ENCODE data around the gene XRRA1.
A peak's percentile ranks its signal among the peaks of the same experiment; 100 is the strongest.

XRRA1 gene

GRCh38 chr11:74951226-74951625 is 2.3 kb upstream of the XRRA1 start:
- Histone ChIP-seq H3K79me2 (peaks cover 43% of the 10 kb centered on the region), H3K27me3 (ENCODE audit: control insufficient read depth, insufficient read depth, low read length) (no peaks in the 10 kb centered on the region), H3K9me3 (ENCODE audit: control insufficient read depth, low read length) (no peaks in the 10 kb centered on the region), H3K9ac (no peak overlapping the region), H2AFZ (no peak overlapping the region), H3K4me1 (peaks cover 10% of the 10 kb centered on the region), H3K4me3 (ENCODE audit: low read depth, low read length) (no peak overlapping the region), H3K36me3 (ENCODE audit: control insufficient read depth, insufficient read depth, low read length) (no peaks in the 10 kb centered on the region), H3K27ac (no peak overlapping the region), H3K4me2 (ENCODE audit: low read length) (peak overlapping the region; percentile 82)
- TF ChIP-seq CTCF (IDR thresholded peaks at IDR 0.05), result no peak

- Histone ChIP-seq H2AFZ (no peak overlapping the region), H3K27me3 (ENCODE audit: control insufficient read depth, insufficient read depth, low read length) (no peaks in the 10 kb centered on the region), H3K4me2 (ENCODE audit: low read length) (peak overlapping the region; percentile 82), H3K79me2 (peaks cover 44% of the 10 kb centered on the region), H3K36me3 (ENCODE audit: control insufficient read depth, insufficient read depth, low read length) (no peaks in the 10 kb centered on the region), H3K9ac (no peak overlapping the region), H3K27ac (peak overlapping the region; percentile 79), H3K4me3 (ENCODE audit: low read depth, low read length) (peak overlapping the region; percentile 90), H3K9me3 (ENCODE audit: control insufficient read depth, low read length) (no peaks in the 10 kb centered on the region), H3K4me1 (peaks cover 7% of the 10 kb centered on the region)
- no peak for TF ChIP-seq CTCF (IDR thresholded peaks at IDR 0.05)
Observed at GRCh38 chr11:74950374-74950969, 1.6 kb upstream of the XRRA1 start.

DNA sequence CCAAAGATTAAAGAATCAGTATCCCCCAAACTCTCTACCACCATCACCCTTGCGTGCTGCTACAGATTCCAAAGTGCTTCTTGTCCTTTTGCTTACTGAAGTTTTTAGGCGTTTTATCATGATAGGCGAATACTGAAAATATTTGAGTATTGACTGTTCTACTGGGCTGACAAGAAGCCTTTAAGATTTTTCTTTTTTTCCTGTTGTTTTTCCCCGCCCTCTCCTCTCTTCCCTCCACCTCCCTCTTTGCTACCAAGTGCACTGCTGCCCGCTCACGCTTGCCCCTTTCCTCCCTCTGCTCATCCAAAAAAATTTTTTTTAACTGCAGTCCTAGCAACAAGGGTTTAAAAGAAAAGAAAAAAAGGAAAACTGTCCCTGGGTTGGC is 854 bp upstream of the XRRA1 start:
- peak overlapping the region; percentile 90 for H3K4me3 ChIP-seq (ENCODE audit: low read depth, low read length)
- no peaks in the 10 kb centered on the region for H3K9me3 ChIP-seq (ENCODE audit: control insufficient read depth, low read length)
- H3K27ac ChIP-seq, result peak overlapping the region; percentile 79
- peak overlapping the region; percentile 93 for H2AFZ ChIP-seq
- peak overlapping the region; percentile 67 for H3K9ac ChIP-seq
- peaks cover 38% of the 10 kb centered on the region for H3K79me2 ChIP-seq
- no peaks in the 10 kb centered on the region for H3K36me3 ChIP-seq (ENCODE audit: control insufficient read depth, insufficient read depth, low read length)
- no peaks in the 10 kb centered on the region for H3K27me3 ChIP-seq (ENCODE audit: control insufficient read depth, insufficient read depth, low read length)
- H3K4me1 ChIP-seq, result peaks cover 3% of the 10 kb centered on the region
- no peak for TF ChIP-seq CTCF (IDR thresholded peaks at IDR 0.05)
- peak overlapping the region; percentile 82 for H3K4me2 ChIP-seq (ENCODE audit: low read length)

DNA sequence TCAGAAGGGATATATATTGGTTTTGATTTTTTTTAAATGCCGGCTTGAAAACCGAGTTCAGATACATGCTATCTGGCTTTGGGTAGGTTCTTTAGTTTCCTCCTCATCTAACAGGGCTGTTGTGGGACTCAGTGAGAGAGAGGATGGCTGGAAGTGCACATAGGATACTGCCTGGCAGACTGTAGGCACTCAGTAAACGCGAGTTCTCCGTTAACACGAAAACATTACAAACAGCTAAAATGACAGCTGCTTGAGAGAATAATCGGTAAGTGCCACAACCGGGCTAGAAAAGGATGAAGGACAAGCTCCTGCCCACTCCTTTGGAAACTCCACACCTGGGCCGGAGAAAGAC is 369 bp downstream of the XRRA1 start:
- H3K27me3 ChIP-seq (ENCODE audit: control insufficient read depth, insufficient read depth, low read length), result no peaks in the 10 kb centered on the region
- peak overlapping the region; percentile 91 for H3K4me2 ChIP-seq (ENCODE audit: low read length)
- no peak overlapping the region for H3K9ac ChIP-seq
- peak overlapping the region; percentile 93 for H2AFZ ChIP-seq
- H3K27ac ChIP-seq, result peak overlapping the region; percentile 79
- peaks cover 37% of the 10 kb centered on the region for H3K79me2 ChIP-seq
- H3K9me3 ChIP-seq (ENCODE audit: control insufficient read depth, low read length), result no peaks in the 10 kb centered on the region
- no peaks in the 10 kb centered on the region for H3K36me3 ChIP-seq (ENCODE audit: control insufficient read depth, insufficient read depth, low read length)
- H3K4me3 ChIP-seq (ENCODE audit: low read depth, low read length), result peak overlapping the region; percentile 90
- H3K4me1 ChIP-seq, result peaks cover 3% of the 10 kb centered on the region
- no peak for TF ChIP-seq CTCF (IDR thresholded peaks at IDR 0.05)

DNA sequence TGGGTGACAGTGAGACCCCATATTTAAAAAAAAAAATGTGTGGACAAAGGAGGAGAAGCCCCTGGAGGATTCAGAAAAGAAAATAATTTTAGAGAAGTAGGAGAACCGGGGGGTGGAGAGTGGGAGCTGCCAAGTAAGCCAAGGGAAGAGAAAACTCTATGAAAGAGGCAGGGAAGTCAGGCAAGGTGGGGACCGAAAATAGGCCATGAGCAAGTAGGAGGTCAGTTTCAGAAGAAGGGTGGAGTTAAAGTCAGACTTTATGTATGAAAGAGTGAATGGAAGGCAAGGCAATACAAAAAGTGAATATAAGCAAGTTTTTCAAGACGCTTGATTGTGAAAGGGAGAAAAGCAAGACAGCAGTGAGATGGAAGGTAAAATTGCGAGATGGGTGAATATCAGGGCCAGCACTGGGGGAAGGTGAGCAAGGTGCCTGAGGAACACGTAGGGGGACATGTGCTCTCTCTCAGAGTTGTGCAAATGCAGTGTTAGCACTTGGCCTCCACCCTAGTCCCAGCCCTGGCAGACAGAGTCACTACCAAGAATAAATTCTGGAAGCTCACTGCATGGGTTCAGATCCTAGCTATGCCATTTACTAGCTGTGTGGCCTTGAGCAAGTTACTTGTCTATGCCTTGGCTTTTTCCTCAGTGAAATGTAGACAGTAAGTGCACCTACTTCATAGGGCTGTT is 6.7 kb downstream of the XRRA1 start:
- peaks cover 8% of the 10 kb centered on the region for H3K79me2 ChIP-seq
- H3K4me3 ChIP-seq (ENCODE audit: low read depth, low read length), result no peak overlapping the region
- H3K9ac ChIP-seq, result no peak overlapping the region
- no peaks in the 10 kb centered on the region for H3K4me1 ChIP-seq
- no peaks in the 10 kb centered on the region for H3K9me3 ChIP-seq (ENCODE audit: control insufficient read depth, low read length)
- no peak overlapping the region for H3K4me2 ChIP-seq (ENCODE audit: low read length)
- no peak overlapping the region for H2AFZ ChIP-seq
- no peak overlapping the region for H3K27ac ChIP-seq
- H3K36me3 ChIP-seq (ENCODE audit: control insufficient read depth, insufficient read depth, low read length), result no peaks in the 10 kb centered on the region
- H3K27me3 ChIP-seq (ENCODE audit: control insufficient read depth, insufficient read depth, low read length), result no peaks in the 10 kb centered on the region
- no peak for TF ChIP-seq CTCF (IDR thresholded peaks at IDR 0.05)
